Fibroblast of mammary gland (primary cell): Measurements from ENCODE around the gene ZYG11A.
"Not testable (repeated sequence)": the region's sequence is repeated elsewhere in the genome, so short reads cannot be mapped to it uniquely, and the experiment has no call there.

Experiments used
- DNase-seq: peaks from one replicate; pipeline ENCODE4 v3.0.0-alpha.2; 2010; ENCODE audit warnings: low read depth
- H3K4me3 ChIP-seq: 2 replicates; pipeline ENCODE4 v1.5.1; 2011; ENCODE audit warnings: low read depth, mild to moderate bottlenecking, low read length, moderate library complexity; ENCODE audit not compliant: control insufficient read depth
- TF ChIP-seq, protein P1 (sequence below): conservative IDR thresholded peaks from 2 replicates; pipeline ENCODE4 v1.5.1; 2011; ENCODE audit warnings: low read depth, low read length, inconsistent platforms; ENCODE audit not compliant: control insufficient read depth, insufficient read depth

Gene ZYG11A

GRCh38 chr1:52825868-52826267, 16.7 kb upstream of the ZYG11A start:
- TF ChIP-seq, protein P1, sequence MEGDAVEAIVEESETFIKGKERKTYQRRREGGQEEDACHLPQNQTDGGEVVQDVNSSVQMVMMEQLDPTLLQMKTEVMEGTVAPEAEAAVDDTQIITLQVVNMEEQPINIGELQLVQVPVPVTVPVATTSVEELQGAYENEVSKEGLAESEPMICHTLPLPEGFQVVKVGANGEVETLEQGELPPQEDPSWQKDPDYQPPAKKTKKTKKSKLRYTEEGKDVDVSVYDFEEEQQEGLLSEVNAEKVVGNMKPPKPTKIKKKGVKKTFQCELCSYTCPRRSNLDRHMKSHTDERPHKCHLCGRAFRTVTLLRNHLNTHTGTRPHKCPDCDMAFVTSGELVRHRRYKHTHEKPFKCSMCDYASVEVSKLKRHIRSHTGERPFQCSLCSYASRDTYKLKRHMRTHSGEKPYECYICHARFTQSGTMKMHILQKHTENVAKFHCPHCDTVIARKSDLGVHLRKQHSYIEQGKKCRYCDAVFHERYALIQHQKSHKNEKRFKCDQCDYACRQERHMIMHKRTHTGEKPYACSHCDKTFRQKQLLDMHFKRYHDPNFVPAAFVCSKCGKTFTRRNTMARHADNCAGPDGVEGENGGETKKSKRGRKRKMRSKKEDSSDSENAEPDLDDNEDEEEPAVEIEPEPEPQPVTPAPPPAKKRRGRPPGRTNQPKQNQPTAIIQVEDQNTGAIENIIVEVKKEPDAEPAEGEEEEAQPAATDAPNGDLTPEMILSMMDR, result peak; percentile 15
- peak; percentile 11 for DNase-seq
- no peak overlapping the region for H3K4me3 ChIP-seq

- peak; percentile 12 for DNase-seq
Observed at GRCh38 chr1:52834798-52835197, 7.8 kb upstream of the ZYG11A start.

GRCh38 chr1:52836035-52836434, 6.5 kb upstream of the ZYG11A start:
- TF ChIP-seq, protein P1, result no peak

More at GRCh38 chr1:52834798-52835197, 7.8 kb upstream of the ZYG11A start:
- TF ChIP-seq, protein P1, result no peak
- no peak overlapping the region for H3K4me3 ChIP-seq

GRCh38 chr1:52839175-52839574, 3.4 kb upstream of the ZYG11A start:
- DNase-seq, H3K4me3 ChIP-seq: not testable (repeated sequence)

More at GRCh38 chr1:52836035-52836434, 6.5 kb upstream of the ZYG11A start:
- no peak for DNase-seq
- no peak overlapping the region for H3K4me3 ChIP-seq

- DNase-seq, H3K4me3 ChIP-seq: not testable (repeated sequence)
Observed at GRCh38 chr1:52845119-52845518, 2.6 kb downstream of the ZYG11A start.

- TF ChIP-seq, protein P1, result no peak
- DNase-seq, result no peak
- no peak overlapping the region for H3K4me3 ChIP-seq
Observed at GRCh38 chr1:52848423-52848822, 5.9 kb downstream of the ZYG11A start.

DNA sequence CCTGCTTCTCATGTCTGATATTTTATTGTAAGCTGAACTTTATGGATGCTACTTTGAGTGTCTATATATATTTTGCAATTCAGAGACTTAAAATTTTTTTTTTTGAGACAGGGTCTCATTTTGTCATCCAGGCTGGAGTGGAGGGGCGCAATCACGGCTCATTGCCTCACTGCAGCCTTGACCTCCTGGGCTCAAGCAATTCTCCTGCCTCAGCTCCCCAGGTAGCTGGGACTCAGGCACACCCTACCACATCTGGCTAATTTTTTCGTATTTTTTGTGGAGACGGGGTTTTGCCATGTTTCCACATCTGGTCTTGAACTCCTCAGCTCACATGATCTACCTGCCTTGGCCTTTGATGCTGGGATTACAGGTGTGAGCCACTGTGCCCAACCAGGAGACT, 8.4 kb downstream of the ZYG11A start:
- TF ChIP-seq, protein P1, result no peak
- DNase-seq, result no peak
- H3K4me3 ChIP-seq, result no peak overlapping the region

DNA sequence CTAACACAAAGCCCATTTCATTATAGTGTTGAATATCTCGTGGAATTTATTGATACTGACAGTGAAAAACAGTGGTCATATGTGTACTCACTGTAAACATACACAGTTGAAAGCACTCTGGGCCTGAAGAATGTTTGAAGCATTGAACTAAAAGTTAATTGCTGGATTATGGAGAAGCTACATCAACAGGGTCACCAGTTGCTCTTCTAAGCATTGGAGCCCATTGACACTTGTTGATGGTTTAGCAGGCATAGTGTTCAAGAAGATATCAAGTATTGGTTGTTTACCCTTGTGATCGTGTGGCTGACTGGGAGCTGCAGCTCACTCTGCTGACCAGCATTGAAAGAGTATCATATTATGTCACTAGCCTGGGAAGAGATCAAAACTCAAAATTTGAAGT, 10.3 kb downstream of the ZYG11A start:
- TF ChIP-seq, protein P1, result no peak
- no peak for DNase-seq
- H3K4me3 ChIP-seq, result no peak overlapping the region
